Stimulated activated CD4-positive, alpha-beta T cell treated with anti-CD3 and anti-CD28 coated beads, Interleukin-15, amount 100 ng/mL, for 48 hours (primary cell): Measurements from ENCODE around the gene EXOC7.
"Not testable (repeated sequence)": the region's sequence is repeated elsewhere in the genome, so short reads cannot be mapped to it uniquely, and the experiment has no call there.

Experiments
- DNase-seq, 2 donors: peaks; one replicate each; pipeline ENCODE4 v3.0.0-alpha.2; 2020; ENCODE audit warnings: low read depth in 2 of 2

EXOC7 gene

DNA sequence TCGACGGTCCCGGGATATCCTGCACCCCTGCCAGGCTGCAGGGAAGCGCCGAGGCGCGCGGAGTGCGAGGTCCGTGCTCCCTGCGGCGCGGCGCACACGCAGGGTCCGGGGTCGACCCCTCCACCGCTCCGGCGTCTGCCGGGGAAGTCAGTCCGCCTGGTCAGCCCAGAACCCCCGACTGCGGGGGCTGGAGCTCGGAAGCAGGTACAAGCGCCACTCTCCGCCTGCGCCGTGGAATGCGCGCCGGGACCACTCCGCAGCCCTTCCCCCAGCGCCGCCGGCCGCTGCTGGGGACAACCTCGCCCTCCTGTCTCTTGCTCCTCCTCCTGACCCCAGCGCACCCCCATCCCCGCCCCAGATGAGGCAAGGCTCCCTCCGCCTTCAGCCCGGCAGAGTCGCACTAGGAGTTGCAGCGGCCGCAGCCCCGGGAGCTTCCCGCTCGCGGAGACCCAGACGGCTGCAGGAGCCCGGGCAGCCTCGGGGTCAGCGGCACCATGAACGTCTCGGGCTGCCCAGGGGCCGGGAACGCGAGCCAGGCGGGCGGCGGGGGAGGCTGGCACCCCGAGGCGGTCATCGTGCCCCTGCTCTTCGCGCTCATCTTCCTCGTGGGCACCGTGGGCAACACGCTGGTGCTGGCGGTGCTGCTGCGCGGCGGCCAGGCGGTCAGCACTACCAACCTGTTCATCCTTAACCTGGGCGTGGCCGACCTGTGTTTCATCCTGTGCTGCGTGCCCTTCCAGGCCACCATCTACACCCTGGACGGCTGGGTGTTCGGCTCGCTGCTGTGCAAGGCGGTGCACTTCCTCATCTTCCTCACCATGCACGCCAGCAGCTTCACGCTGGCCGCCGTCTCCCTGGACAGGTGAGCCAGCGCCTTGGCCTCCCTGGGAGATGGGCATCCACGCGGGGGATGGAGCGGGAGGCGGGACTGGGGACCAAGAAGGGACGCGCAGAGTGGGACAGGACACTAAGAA lies 28.9 kb downstream of the EXOC7 start, which contains the start of gene GALR2:
Gene GALR2, plus strand, starts transcription at position 392 of the 974 bp plus-strand sequence. Its CDS starts 103 bp downstream, at position 495.
- DNase-seq = no peak

DNA sequence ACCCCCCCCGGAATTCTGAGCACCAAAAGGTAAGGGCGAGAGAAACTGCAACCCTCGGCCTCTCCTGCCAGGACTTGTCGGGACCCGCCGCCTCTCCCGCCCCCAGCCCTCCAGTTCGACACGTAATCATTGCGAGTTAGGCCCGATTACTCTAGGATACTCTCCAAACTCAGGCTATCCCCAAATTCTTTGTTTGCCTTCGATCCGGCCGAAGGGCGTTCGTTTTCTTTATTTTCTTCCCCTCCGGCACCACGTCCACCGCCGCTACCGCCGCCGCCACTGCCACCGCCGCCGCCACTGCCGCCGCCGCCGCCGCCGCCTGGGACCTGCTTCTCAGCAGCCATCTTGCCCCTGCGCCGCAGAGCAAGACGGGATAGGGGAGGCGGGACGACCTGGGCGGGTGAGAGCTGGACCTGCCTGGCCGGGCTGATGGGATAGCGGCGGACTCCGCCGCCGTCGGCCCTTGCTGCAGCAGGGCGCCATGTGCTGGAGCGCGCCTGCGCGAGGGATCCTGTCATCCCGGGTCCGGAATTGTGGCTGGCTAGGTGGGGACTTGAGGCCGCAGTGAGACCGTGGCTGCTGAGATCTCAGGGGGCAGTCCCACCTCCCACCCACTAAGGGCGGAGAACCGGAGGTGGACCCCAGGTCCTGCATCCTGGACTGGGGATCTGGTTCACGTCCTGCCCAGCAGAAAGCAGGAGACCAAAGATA lies 31.3 kb downstream of the EXOC7 start, which contains the start of gene SRP68:
Gene SRP68, minus strand, starts transcription at position 370 of the 711 bp plus-strand sequence. Its CDS starts 26 bp downstream, at position 344.
- peak; percentile 73 to 79 for DNase-seq

DNA sequence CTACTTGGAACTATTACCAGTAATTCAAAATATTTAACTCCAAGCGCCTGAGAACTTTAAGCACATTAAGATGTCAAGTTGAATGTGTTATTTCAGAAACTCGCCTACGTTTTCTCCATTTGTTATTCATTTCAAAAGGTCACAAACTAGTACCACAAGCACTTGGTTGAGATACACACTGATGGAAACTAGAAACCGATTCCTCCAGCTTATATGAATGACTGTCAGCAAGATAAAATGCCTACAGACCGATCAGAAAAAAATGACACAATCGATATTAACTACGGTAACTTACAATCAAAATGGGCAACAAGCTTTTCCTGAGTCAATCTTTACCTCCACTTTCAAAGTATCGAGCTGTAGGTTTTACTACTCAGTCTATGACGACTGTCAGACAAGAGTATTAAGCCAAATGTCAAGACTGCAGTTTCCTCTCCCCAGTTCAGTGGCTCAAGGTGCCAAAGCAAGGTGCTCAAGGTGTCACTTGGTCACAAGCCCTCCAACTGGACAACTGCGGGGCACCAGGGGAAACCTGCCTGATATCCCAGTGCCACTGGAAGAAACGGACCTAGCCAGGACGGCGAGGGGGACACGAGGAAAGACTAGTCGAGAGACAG lies 31.9 kb downstream of the EXOC7 start:
- DNase-seq = no peak

DNA sequence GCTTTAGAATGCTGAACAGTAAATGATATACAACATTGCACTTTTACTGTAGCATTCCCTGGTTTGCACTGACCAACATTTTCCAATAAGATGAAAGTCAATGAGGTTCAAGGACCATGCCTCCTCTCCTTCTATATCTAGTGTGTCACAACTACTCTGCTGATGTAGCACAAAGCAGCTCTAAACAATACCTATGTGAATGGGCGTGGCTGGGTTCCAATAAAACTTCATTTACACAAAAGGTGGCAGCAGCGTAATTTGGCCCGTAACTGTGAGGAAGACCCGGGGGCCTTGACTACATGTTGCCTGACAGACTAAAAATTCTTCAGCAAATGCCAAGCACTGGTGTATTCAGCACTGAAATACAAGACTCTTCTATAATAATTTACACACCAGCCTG lies 37.8 kb downstream of the EXOC7 start:
- DNase-seq = no peak

DNA sequence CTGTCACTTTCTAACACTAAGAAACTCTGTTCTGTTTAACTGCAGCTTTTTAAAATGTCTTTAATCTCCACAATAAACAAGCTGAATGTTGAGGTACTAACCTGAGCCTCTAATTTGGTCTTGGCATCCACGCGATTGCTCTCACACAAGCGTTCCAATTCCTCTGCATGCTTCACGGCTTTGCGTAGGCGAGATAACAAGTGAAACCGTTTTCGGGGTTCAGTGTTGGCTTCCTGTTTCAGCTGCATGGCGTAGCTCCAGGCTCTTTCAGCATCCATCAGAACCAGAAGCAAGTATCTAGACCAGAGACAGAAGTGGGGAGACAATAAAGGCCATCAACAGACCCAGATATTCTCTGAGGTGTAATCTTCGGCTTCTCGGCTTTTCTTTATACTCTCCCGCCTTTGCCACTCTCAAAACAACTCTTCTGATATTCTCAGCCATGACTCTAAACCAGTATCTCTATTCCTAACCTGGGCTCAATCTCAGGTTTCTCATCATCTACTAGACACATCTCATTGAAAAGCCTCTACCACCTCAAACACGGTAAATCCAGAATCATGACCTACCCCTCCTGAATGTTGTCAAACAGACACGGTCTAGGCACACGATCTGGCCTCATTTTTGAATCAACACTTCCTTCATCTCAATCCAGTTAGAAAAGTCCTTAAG lies 39.6 kb downstream of the EXOC7 start:
- DNase-seq = peak; percentile 40 to 50

DNA sequence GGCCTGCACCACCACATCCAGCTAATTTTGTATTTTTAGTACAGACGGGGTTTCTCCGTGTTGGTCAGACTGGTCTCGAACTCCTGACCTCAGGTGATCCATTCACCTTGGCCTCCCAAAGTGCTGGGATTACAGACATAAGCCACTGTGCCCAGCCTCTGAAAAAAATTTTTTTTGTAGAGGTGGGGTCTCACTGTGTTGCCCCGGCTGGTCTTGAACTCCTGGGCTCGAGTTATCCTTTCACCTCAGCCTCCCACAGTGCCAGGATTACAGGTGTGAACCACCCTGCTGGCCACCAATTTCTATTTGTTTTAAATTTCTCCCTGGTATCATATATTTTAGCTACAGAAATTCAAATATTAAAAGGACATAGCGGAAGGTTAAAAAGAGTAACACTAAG lies 45.3 kb downstream of the EXOC7 start:
- not testable (repeated sequence) for DNase-seq

DNA sequence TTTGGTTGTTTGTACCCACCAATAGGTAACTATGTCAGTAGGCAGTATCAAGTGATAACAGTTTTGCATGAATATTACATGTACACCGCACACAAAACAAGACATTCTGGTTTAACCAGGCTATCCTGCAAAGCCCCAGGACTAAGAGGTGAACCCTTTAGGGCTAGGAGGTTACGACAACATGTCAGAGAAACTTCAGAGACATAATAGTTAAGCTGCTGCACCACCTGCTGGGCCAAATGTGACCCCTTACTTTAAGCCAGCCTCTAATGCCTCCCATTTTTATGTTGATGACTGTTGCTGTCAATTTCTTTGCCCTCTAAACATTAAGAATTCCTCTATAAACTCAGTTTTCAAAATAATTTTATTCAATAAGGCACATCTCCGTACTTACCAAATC lies 46.7 kb downstream of the EXOC7 start:
- no peak for DNase-seq

DNA sequence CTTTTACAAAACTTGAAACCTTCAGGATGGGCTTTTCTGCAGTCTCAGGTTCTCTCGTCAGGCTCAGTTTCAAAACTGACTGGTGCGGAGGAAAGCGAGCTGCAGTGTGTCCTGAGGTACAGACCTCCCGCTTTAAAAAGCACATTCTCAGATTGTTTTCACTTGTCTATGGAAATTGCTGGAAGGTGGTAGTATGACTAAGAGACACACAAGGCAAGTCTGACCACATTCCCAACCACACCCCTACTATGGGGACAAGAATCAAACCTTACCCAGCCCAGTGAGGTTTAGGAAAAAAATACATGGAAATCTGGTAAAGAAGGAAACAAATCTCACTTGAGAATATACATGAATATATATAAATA lies 49.5 kb downstream of the EXOC7 start:
- DNase-seq = no peak

DNA sequence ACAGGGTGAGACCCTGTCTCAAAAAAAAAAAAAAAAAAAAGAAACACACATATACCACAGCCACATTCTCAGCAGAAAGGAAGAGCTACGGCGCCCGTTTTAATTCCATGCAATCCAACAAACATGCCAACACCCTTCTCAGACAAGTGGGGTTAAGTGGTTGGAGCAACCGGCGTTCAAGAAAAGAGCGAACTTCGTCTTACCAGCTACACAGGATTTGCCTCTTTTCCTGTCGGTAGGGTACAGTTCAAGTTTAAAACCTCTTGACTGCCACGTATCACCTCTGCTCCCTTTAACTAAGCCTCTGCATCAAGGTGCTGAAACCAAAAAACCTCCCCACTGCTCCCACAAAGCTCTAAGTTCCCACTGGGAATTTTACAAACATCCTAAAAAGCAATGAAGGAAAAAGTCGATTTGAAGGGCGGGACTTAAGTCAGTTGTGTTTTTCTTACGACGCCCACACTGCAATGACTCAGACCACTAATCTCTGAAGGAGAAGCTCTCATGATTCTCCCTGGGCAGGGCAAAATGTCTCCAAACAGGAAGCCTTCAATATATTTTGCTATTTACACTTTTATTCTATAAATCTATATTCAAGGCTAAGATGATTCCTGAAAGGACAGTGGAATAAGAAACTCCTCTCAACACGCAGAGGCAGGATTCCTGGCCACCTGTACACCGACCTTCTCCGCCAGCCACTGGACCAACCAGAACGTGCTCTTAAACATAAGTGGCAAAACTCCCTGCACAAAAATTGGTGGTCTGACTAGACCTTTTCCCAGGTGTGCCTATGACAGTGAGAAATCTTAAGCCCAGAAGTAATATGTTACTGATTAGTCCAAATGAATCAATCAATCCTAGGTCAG lies 50.1 kb downstream of the EXOC7 start:
- DNase-seq = no peak

DNA sequence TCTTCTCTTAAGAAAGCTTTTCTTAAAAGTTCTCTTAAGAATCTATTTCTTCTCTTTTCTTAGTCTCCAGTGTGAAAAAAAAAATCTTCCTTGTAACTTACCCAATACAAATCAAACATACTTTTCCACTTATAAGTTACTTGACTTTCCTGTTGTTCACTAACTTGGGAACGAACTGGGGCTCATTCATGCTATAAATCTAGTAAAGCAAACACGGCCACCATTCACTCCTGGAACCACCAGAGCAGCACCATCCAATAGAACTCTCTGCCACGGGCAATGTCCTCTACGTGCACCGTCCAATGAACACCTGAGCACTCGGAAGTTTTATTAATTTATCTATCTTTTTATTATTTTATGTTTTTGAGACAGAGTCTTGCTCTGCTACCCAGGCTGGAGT lies 52.0 kb downstream of the EXOC7 start:
- DNase-seq = no peak

DNA sequence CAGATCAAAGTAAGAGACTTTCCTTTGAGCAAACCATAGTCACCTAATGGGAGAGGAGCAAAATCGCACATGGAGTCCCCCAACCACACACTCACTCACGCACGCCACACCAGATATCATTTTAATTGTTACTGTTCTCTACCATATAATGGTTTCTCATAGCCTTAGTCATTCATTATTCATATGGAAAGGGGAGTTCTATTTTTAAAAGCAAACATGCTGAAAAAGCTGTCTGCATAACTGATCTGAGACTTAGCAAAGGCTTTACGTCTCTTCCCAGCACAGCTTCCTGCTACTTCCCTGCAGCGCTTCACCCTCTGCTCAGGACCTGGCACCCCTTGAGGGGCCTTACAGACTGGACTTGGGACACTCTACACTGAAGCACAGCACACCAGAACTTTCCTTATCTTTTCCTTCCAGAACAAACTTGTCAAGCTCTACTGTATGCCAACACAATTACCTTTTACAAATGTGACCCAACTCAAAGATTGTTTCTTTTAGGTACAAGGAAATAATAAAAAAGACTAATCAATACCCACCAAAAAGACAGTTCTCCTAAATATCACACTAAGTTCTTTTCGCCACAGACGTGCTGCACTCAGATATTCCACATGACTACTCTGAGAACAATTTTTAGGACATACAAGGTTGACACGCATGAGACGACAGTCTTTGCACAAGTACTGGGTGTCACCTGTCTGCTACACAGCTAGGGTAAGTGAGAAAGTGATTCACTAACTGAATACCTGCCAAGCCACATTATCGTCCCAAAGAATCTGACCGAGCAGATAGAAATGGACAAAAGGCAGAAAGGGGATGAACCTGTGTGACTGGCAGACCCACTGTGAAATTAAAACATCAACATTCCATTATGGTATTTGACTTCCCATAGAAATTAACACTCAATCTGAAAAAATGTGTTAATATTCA lies 52.8 kb downstream of the EXOC7 start:
- no peak for DNase-seq

DNA sequence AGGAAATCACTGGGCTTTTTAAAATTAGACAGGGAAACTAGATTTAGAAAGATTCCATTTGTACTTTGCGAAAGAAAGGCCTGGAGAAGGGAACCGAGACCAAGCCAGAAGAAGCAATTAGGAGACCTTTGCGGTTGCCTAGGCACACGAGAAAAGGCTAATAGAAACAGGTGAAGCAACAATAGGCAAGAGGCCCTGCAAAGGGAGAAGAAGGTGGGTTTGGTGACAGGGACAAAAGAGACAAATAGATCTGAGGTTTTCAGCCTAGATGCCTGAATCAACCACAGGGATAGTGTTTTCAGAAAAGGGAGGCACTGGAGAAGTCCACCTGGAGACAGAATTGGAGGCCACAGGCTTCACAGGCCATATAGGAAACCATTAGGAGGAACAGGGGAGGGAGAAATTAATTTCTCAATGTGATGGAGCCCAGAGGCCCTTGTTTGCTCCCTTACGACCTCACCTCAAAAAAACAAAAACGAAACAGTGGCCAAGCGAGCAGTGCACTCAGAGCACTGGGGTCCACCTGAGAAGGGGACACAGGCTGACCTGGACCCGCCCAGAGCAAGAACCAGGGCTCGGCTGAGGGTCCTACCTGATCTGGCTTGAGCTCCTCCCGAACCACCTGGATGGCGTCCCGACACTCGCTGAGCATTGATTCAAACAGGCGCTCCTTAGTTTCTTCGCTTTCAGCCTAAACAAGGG lies 53.6 kb downstream of the EXOC7 start:
- no peak for DNase-seq

DNA sequence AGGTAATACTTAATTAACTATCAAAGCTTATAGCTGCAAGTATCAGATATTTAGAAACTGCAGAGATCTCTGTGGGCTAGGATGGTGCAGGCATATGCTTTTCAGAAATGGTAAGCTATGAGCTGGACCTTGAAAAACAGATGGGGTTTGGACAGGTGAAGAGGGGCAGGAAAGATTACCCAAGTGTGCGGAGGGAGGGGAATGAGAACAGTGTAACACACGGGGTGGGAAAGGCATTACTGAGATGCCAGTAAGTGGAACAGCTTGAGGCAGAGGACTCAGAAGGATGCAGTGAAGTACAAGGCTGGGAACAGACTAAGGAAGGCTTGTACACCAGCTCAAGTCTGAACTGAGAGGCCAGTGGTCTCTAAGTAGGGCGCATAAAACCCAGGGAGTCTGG lies 54.3 kb downstream of the EXOC7 start:
- no peak for DNase-seq

DNA sequence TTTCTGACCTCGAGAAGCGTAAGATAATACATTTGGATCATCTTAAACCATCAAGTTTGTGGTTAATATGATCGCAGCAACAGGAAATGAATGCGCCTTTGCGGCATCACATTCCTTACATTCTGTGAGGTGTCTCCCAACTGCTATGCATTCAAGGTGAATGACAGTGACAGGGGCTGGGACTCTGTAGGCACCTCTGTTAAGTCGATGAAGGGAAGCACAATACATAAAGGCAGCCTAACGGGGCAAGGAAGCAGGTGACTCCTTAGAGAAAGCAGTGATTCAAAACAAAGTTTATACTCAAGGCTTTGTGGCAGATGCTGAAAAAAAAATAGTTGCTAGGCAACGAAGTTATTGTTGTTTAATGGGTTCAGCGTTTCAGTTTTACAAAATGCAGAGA lies 54.9 kb downstream of the EXOC7 start:
- no peak for DNase-seq

DNA sequence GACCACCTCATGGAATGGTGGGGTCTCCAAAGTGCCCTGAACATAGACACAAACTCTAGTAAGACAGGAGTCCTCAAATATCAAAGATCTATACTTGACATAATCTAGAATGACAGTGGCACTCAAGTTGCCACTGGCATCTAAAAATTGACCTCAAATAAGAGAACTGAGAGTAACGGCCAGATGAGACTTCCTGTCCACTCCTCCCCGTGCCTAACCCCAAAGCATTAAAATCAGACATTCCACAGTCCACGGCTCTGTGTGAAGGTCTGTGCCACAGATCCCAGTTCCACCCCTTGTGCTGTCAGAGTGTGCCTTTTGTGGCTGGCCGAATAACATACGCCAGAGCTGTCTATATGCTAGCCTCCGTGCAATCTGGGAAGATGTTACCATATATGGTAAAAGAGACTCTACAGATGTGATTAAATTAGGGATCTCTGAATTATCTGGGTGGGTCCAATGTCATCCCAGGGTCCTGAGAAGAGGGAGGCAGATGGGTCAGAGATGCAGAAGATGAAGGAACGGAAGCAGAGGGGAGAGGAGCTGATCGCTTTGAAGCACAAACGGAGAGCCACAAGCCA lies 55.5 kb downstream of the EXOC7 start:
- DNase-seq = no peak

DNA sequence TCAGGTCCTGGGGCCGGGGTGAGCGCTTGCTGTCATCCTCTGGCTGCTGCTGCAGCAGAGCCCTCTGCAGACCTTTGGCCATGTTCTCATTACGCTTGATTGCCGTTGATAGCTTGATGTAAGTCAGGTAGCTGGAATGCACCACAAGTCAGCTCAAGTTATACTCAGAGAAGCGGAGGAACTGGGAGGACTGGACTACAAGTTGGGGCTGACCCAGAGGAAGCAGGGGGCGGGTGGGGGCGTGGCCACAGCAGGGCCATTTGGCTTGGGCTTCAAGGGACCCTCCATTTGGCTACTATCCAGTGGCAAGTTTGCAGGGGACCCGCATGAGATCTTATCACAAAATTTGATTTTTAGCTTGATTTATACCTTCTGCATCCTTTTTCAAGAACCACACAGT lies 57.5 kb downstream of the EXOC7 start:
- DNase-seq = no peak

DNA sequence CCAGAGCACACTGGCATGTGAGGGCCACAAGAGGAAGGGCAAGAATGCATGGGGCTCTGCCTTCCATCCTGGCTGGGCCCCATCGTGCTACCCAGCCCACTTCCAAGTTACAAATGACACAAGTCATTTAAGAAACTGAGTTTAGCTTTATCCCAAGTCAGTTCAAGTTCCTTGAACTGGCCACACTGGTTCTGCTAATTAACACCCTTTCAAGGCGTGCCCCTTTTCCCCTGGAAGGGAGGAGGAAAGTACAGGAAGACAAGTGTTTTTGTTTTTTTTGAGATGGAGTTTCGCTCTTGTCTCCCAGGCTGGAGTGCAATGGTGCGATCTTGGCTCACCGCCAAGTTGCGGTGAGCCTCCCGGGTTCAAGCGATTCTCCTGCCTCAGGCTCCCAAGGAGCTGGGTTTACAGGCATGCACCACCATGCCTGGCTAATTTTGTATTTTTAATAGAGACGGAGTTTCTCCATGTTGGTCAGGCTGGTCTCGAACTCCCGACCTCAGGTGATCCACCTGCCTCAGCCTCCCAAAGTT lies 59.0 kb downstream of the EXOC7 start:
- not testable (repeated sequence) for DNase-seq

DNA sequence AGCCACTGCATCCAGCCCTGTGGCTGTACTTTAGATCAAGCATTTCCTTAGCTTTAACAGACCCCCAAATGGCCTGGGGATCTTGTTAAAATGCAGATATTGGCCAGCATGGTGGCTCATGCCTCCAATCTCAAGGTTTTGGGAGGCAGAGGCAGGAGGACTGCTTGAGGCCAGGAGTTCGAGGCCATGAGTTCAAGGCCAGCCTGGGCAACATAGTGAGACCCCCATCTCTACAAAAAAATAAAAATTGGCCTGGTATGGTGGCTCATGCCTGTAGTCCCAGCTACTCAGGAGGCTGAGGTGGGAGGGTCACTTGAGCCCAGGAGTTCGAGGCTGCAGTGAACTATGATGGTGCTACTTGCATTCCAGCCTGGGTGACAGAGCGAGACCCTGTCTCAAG lies 60.7 kb downstream of the EXOC7 start:
- DNase-seq = not testable (repeated sequence)
